K562 (cell line): ENCODE measurements around the gene AP1M2. TPM values are rescaled to one million over a fixed set of nuclear protein-coding genes. Genes with fewer than 3 reads are reported as not detected.

Experiments
- AFF1 ChIP-seq, 2 experiments: fragments of 450-650 bp; IDR thresholded peaks; 2 replicates each; pipeline ENCODE4 v1.6.1; 2018; ENCODE audit warnings: mild to moderate bottlenecking in 2 of 2, low read depth in 1 of 2; ENCODE audit not compliant: partially characterized antibody in 2 of 2
- ARID1B ChIP-seq: fragments of 450-650 bp; IDR thresholded peaks from 2 replicates; pipeline ENCODE4 v1.6.1; 2016; ENCODE audit warnings: antibody characterized with exemption, mild to moderate bottlenecking, inconsistent platforms
- BRD4 ChIP-seq: fragments of 200-600 bp; sonication (generic); IDR thresholded peaks from 2 replicates; pipeline ENCODE4 v1.6.1; 2017; ENCODE audit warnings: inconsistent platforms
- CREM ChIP-seq: IDR thresholded peaks from 2 replicates; pipeline ENCODE4 v1.6.1; 2014; ENCODE audit warnings: antibody characterized with exemption, low read depth
- CTBP1 ChIP-seq: fragments of 450-650 bp; IDR thresholded peaks from 2 replicates; pipeline ENCODE4 v1.6.1; 2016; ENCODE audit warnings: borderline replicate concordance
- ELF4 ChIP-seq: fragments of 450-650 bp; formaldehyde crosslinking; IDR thresholded peaks from 2 replicates; pipeline ENCODE4 v1.4.0; 2022; ENCODE audit warnings: missing genetic modification characterization
- EP400 ChIP-seq: fragments of 450-650 bp; IDR thresholded peaks from 2 replicates; pipeline ENCODE4 v1.6.1; 2017; ENCODE audit warnings: antibody characterized with exemption, mild to moderate bottlenecking, moderate library complexity
- GABPB2 ChIP-seq: fragments of 250-450 bp; sonication (Bioruptor Pico); conservative IDR thresholded peaks from 2 replicates; pipeline ENCODE4 v1.5.1; 2021; ENCODE audit warnings: mild to moderate bottlenecking
- HDAC2 ChIP-seq: fragments of 450-650 bp; IDR thresholded peaks from 2 replicates; pipeline ENCODE4 v1.6.1; 2016; ENCODE audit warnings: mild to moderate bottlenecking
- KDM1A ChIP-seq, 2 experiments: fragments of 450-650 bp; IDR thresholded peaks; 2 replicates each; pipeline ENCODE4 v1.6.1; 2016; ENCODE audit warnings: mild to moderate bottlenecking in 2 of 2
- MAFF ChIP-seq: IDR thresholded peaks from 2 replicates; pipeline ENCODE4 v1.6.1; 2012; ENCODE audit warnings: low read length, improper control_type of control experiment
- MEF2D ChIP-seq: conservative IDR thresholded peaks from 2 replicates; pipeline ENCODE4 v1.6.1; 2016; ENCODE audit warnings: low read depth, missing genetic modification characterization, missing compliant biosample characterization
- RBFOX2 ChIP-seq: fragments of 200-400 bp; formaldehyde crosslinking; IDR thresholded peaks from 2 replicates; pipeline ENCODE4 v1.6.1; 2017; ENCODE audit warnings: low read depth, mild to moderate bottlenecking, low read length, moderate library complexity
- RCOR1 ChIP-seq, 2 experiments: IDR thresholded peaks; 2 replicates each; pipeline ENCODE4 v1.6.1; 2012; ENCODE audit warnings: low read depth in 2 of 2, low read length in 2 of 2, borderline replicate concordance in 1 of 2, improper control_type of control experiment in 1 of 2
- RNF219 ChIP-seq: fragments of 250-450 bp; sonication (Bioruptor Pico); IDR thresholded peaks from 2 replicates; pipeline ENCODE4 v1.5.0; 2022; ENCODE audit warnings: mild to moderate bottlenecking
- SPI1 ChIP-seq: IDR thresholded peaks from 2 replicates; pipeline ENCODE4 v1.6.1; 2011; ENCODE audit warnings: low read depth, low read length, control low read depth, borderline replicate concordance
- TEAD1 ChIP-seq, 2 experiments: fragments of 450-650 bp in 1 of 2; sonication (generic) in 1 of 2; formaldehyde crosslinking; IDR thresholded peaks; 2 replicates each; pipeline versions ENCODE4 v1.4.0 to v1.8.0; 2020 to 2022; ENCODE audit warnings: mild to moderate bottlenecking in 2 of 2, missing genetic modification reagents in 1 of 2
- ZC3H8 ChIP-seq: fragments of 450-650 bp; IDR thresholded peaks from 2 replicates; pipeline ENCODE4 v1.6.1; 2017
- ZFP1 ChIP-seq: fragments of 450-650 bp; formaldehyde crosslinking; IDR thresholded peaks from 2 replicates; pipeline ENCODE4 v1.4.0; 2020; ENCODE audit warnings: mild to moderate bottlenecking, mixed read lengths
- ZFP36 ChIP-seq: fragments of 150-350 bp; IDR thresholded peaks from 2 replicates; pipeline ENCODE4 v1.6.1; 2018; ENCODE audit warnings: low read length, low read depth; ENCODE audit not compliant: partially characterized antibody
- ZNF311 ChIP-seq: fragments of 250-450 bp; sonication (Bioruptor Pico); IDR thresholded peaks from 2 replicates; pipeline ENCODE4 v1.4.0; 2020; ENCODE audit warnings: mild to moderate bottlenecking, moderate library complexity
- ZNF511 ChIP-seq: sonication (generic); formaldehyde crosslinking; IDR thresholded peaks from 2 replicates; pipeline ENCODE4 v1.8.0; 2022; ENCODE audit warnings: mild to moderate bottlenecking, missing genetic modification reagents
- ZNF696 ChIP-seq: fragments of 250-450 bp; sonication (Bioruptor Pico); conservative IDR thresholded peaks from 2 replicates; pipeline ENCODE4 v1.4.0; 2020; ENCODE audit warnings: mild to moderate bottlenecking, moderate library complexity
- polyA plus RNA-seq, 8 experiments: library from polyadenylated mRNA; depleted of rRNA in 4 of 8; stranded (reverse) in 5 of 8; unstranded in 3 of 8; fragments of >200 nt; fragmentation: Nextera tagmentation in 2 of 8; fragmentation: Illumina TruSeq in 1 of 8; extraction: Ambion mirVana in 2 of 8; extraction: Trizol in 1 of 8; gene quantifications; 2 replicates each; pipeline versions ENCODE4 v1.2.1 to v1.2.3, GENCODE V29; 2011 to 2014; ENCODE audit warnings: inconsistent platforms in 1 of 8, missing spikeins in 1 of 8
- total RNA-seq, 7 experiments: library from RNA; depleted of rRNA in 6 of 7; stranded (reverse); fragments of >200 nt in 6 of 7; fragmentation: Illumina TruSeq in 2 of 7; extraction: Trizol in 2 of 7; gene quantifications; 2 replicates each; pipeline versions ENCODE4 v1.2.1 to v1.2.3, GENCODE V29; 2011 to 2021; ENCODE audit warnings: low replicate concordance in 1 of 7

AP1M2 gene
- total and polyA plus RNA-seq, 9 of the 15 experiments (the other 6 are each of a cell fraction or from before 2014, with no cell fraction given), result 0.33 to 1.4 (median 0.89) TPM; not detected in 1

- no peak for TF ChIP-seq GABPB2
- no peak for TF ChIP-seq ELF4 (CRISPR knock-in tag)
- TF ChIP-seq SPI1, result no peak
- TF ChIP-seq ZNF511 (CRISPR knock-in tag), result no peak
- peak; percentile 65; the same call in 1 of the 2 replicates for TF ChIP-seq RBFOX2
- TF ChIP-seq TEAD1 (CRISPR knock-in tag; IDR thresholded peaks at IDR 0.05), result peak in 1 of 2 experiments; percentile 66; a peak in 1 of 4 replicates
- peak; percentile 74 for TF ChIP-seq ZFP36
- no peak for TF ChIP-seq ZNF311 (CRISPR knock-in tag)
- peak; percentile 16; the same call in 1 of the 2 replicates for TF ChIP-seq HDAC2
- TF ChIP-seq ZFP1 (CRISPR knock-in tag), result no peak
- TF ChIP-seq MAFF, result no peak
- peak; percentile 45 to 63; a peak in 3 of 4 replicates for TF ChIP-seq KDM1A (IDR thresholded peaks at IDR 0.05)
- TF ChIP-seq ZC3H8, result no peak
- TF ChIP-seq RCOR1 (IDR thresholded peaks at IDR 0.05; ENCODE audit: borderline replicate concordance in 1 of 2, low read depth in 2 of 2, low read length in 2 of 2), result 0 out of 4 replicates have a peak, but pooled peaks of 1 of the 2 experiments have one; percentile 23
- TF ChIP-seq AFF1 (IDR thresholded peaks at IDR 0.05; ENCODE audit: low read depth in 1 of 2, partially characterized antibody in 2 of 2), result peak in 1 of 2 experiments; percentile 15
- peak; percentile 6; the same call in 1 of the 2 replicates for TF ChIP-seq EP400
- TF ChIP-seq BRD4, result 0 out of 2 replicates have a peak, but pooled peaks have one; percentile 26
- TF ChIP-seq ARID1B, result 0 out of 2 replicates have a peak, but pooled peaks have one; percentile 4
- no peak for TF ChIP-seq CREM
- TF ChIP-seq CTBP1, result 0 out of 2 replicates have a peak, but pooled peaks have one; percentile 11
- no peak for TF ChIP-seq ZNF696
- no peak for TF ChIP-seq MEF2D
- TF ChIP-seq RNF219, result no peak
Observed at GRCh38 chr19:10603084-10603872, 16.2 kb upstream of the AP1M2 start (continued).
